Thoracic aorta (tissue), 2 donors: ENCODE data around the gene SLC4A9. TPM values are rescaled to one million over a fixed set of nuclear protein-coding genes. Genes with fewer than 3 reads are reported as not detected.

ENCODE experiments used
- ATAC-seq: fragments of 150-250 bp; one replicate; pipeline ENCODE4 v1.8.0; 2017; ENCODE audit warnings: low read depth; ENCODE audit not compliant: insufficient number of reproducible peaks, low FRiP score
- DNase-seq: peaks from one replicate; pipeline ENCODE4 v3.0.0-alpha.2; 2020; ENCODE audit warnings: low spot score
- H3K27ac ChIP-seq, 2 donors: fragments of 200-600 bp; sonication (generic); 1 replicate in 1 of 2; 2 replicates in 1 of 2; pipeline ENCODE4 v1.5.1; 2016; ENCODE audit warnings: mild to moderate bottlenecking in 2 of 2, moderate library complexity in 2 of 2
- H3K27me3 ChIP-seq: fragments of 200-600 bp; sonication (generic); replicated peaks from 2 replicates; pipeline ENCODE4 v1.6.0; 2016; ENCODE audit warnings: mild to moderate bottlenecking; ENCODE audit not compliant: insufficient read depth
- H3K36me3 ChIP-seq: fragments of 200-600 bp; sonication (generic); one replicate; pipeline ENCODE4 v1.5.1; 2016
- H3K4me1 ChIP-seq, 2 donors: fragments of 200-600 bp; sonication (generic); 1 replicate in 1 of 2; 2 replicates in 1 of 2; pipeline versions ENCODE4 v1.5.1 to v1.6.0; 2016; ENCODE audit warnings: low read depth in 2 of 2, mild to moderate bottlenecking in 1 of 2; ENCODE audit not compliant: control insufficient read depth in 1 of 2
- H3K4me3 ChIP-seq: fragments of 200-600 bp; sonication (generic); 2 replicates; pipeline ENCODE4 v1.5.1; 2016; ENCODE audit warnings: mild to moderate bottlenecking
- H3K9me3 ChIP-seq: fragments of 200-600 bp; sonication (generic); 2 replicates; pipeline ENCODE4 v1.5.1; 2016
- total RNA-seq, 2 donors: library from RNA; depleted of rRNA; stranded (reverse); fragments of >200 nt; gene quantifications; one replicate each; pipeline versions ENCODE4 v1.1.0 to v1.2.3, GENCODE V29; 2016
- TF ChIP-seq, protein P1 (sequence below): fragments of 200-600 bp; sonication (generic); IDR thresholded peaks from one replicate; pipeline ENCODE4 v1.5.1; 2019; ENCODE audit warnings: antibody characterized with exemption

The SLC4A9 gene
- total RNA-seq, 2 donors from 2014 or later, result not detected

DNA sequence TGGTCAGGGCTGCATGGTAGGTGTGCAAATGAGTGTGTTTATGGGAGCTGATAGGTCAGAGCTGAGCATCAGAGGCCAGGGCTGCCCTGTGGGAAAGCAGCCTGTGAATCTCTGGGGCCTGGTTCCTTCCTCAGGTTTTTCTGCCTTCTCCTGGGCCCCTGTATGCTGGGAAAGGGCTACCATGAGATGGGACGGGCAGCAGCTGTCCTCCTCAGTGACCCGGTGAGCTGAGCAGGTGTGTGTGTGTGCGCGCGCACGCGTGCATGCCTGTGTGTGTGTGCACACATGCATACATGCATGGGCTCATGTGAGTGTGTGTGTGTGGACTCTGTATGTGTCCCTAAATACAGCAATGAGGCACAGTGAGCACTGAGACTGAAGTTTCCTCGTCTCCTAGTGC, 2.3 kb downstream of the SLC4A9 start:
- Histone ChIP-seq H3K4me1 (peaks cover 0 to 6% of the 10 kb centered on the region in 2 donors), H3K27ac (no peak overlapping the region), H3K9me3 (no peaks in the 10 kb centered on the region), H3K4me3 (no peak overlapping the region), H3K27me3 (no peaks in the 10 kb centered on the region), H3K36me3 (no peaks in the 10 kb centered on the region)
- no peak for ATAC-seq
- TF ChIP-seq, protein P1, sequence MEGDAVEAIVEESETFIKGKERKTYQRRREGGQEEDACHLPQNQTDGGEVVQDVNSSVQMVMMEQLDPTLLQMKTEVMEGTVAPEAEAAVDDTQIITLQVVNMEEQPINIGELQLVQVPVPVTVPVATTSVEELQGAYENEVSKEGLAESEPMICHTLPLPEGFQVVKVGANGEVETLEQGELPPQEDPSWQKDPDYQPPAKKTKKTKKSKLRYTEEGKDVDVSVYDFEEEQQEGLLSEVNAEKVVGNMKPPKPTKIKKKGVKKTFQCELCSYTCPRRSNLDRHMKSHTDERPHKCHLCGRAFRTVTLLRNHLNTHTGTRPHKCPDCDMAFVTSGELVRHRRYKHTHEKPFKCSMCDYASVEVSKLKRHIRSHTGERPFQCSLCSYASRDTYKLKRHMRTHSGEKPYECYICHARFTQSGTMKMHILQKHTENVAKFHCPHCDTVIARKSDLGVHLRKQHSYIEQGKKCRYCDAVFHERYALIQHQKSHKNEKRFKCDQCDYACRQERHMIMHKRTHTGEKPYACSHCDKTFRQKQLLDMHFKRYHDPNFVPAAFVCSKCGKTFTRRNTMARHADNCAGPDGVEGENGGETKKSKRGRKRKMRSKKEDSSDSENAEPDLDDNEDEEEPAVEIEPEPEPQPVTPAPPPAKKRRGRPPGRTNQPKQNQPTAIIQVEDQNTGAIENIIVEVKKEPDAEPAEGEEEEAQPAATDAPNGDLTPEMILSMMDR, result no peak
- DNase-seq, result no peak

DNA sequence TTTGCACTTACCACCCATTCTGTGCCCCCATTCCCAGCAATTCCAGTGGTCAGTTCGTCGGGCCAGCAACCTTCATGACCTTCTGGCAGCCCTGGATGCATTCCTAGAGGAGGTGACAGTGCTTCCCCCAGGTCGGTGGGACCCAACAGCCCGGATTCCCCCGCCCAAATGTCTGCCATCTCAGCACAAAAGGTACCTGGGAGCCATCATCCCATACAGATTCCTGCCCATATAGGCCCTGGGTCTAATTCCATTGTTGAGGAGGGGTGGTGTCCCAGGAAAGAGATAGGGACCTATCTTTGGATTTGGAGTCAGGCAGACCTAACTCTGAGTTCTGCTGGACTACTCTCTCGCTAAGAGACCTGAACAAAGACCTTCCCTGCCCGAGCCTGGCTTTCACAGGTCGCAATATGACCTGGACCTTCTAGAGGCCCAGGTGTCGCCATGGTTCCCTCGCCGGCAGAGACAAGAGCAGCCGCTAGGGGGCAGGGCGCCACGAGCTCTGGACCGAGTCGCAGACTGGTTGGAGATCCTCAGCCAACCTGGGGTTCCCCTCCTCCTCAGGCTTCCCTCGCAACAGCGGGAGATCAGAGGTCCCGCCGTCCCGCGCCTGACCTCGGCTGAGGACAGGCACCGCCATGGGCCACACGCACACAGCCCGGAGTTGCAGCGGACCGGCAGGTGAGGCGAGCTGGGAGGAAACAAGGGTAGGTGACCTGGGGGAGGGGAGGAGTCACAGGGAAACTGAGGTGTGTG, 3.1 kb downstream of the SLC4A9 start:
- TF ChIP-seq, protein P1, result peak; percentile 92
- DNase-seq (no peak), ATAC-seq (no peak)
- Histone ChIP-seq H3K4me3 (peak overlapping the region; percentile 62), H3K4me1 (peaks cover 0 to 4% of the 10 kb centered on the region in 2 donors), H3K36me3 (no peaks in the 10 kb centered on the region), H3K27me3 (no peaks in the 10 kb centered on the region), H3K27ac (no peak overlapping the region), H3K9me3 (no peaks in the 10 kb centered on the region)

DNA sequence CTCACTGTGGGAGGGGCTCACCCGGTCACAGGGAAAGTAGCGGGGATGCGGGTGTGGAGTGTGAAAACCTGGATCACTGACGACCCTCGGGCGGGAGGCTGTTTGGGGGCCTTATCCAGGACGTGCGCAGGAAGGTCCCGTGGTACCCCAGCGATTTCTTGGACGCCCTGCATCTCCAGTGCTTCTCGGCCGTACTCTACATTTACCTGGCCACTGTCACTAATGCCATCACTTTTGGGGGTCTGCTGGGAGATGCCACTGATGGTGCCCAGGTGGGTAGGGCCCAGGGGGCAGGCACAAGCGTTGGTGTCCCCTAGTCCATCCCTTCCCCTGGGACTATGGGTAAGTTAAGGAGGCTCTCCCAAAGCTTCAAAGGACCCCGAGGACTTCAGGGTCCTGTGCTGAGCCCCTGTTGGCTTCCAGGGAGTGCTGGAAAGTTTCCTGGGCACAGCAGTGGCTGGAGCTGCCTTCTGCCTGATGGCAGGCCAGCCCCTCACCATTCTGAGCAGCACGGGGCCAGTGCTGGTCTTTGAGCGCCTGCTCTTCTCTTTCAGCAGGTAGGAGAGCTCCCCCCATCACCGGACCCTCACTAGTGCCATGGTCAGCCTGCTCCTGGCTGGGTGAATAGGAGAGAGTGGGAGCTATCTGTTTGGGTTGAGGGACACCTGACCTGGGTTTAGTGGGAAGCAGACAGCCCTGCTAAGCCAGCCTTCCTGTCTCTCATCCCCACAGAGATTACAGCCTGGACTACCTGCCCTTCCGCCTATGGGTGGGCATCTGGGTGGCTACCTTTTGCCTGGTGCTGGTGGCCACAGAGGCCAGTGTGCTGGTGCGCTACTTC, 3.9 kb downstream of the SLC4A9 start:
- H3K36me3 ChIP-seq, result no peaks in the 10 kb centered on the region
- H3K4me3 ChIP-seq, result peak overlapping the region; percentile 62
- H3K4me1 ChIP-seq, result peaks cover 0 to 4% of the 10 kb centered on the region in 2 donors
- no peaks in the 10 kb centered on the region for H3K9me3 ChIP-seq
- no peaks in the 10 kb centered on the region for H3K27me3 ChIP-seq
- ATAC-seq (no peak), DNase-seq (no peak)
- no peak overlapping the region for H3K27ac ChIP-seq
- TF ChIP-seq, protein P1, result no peak

DNA sequence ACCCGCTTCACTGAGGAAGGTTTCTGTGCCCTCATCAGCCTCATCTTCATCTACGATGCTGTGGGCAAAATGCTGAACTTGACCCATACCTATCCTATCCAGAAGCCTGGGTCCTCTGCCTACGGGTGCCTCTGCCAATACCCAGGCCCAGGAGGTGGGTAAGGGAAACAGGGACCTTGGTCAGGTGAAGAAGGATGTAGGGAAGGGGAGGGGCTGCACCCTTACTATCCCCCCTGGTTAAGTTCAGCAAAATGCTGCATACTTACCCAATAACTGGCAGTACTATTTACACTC, 4.4 kb downstream of the SLC4A9 start:
- H3K27me3 ChIP-seq, result no peaks in the 10 kb centered on the region
- TF ChIP-seq, protein P1, result no peak

DNA sequence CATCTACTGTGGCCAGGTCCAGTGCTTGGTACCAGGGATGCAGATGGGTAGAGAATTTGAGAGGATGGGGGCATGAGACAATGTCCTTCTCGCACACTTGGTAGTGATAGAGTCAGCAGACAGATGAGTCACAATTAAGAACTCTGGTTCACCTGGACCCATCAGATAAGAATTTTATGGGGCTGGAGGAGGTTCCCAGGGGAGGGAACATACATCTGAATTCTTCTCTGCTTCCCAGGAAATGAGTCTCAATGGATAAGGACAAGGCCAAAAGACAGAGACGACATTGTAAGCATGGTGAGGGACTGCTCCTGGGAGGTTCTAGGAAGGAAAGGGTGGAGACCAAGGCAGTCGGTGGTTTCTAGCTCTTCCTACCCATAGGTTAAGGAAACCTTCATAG, 5.3 kb downstream of the SLC4A9 start:
- Histone ChIP-seq H3K4me3 (no peak overlapping the region), H3K36me3 (no peaks in the 10 kb centered on the region), H3K4me1 (peaks cover 0 to 4% of the 10 kb centered on the region in 2 donors), H3K27ac (no peak overlapping the region), H3K27me3 (no peaks in the 10 kb centered on the region), H3K9me3 (no peaks in the 10 kb centered on the region)
- DNase-seq (no peak), ATAC-seq (no peak)
- TF ChIP-seq, protein P1, result no peak

More for the DNA sequence above, 4.4 kb downstream of the SLC4A9 start:
- no peaks in the 10 kb centered on the region for H3K9me3 ChIP-seq
- DNase-seq, result no peak
- H3K4me1 ChIP-seq, result peaks cover 0 to 4% of the 10 kb centered on the region in 2 donors
- H3K36me3 ChIP-seq, result no peaks in the 10 kb centered on the region
- no peak overlapping the region for H3K4me3 ChIP-seq
- no peak for ATAC-seq
- H3K27ac ChIP-seq, result no peak overlapping the region
